Measurements from ENCODE around the gene LRRC74B.
"Not testable (repeated sequence)": the region's sequence is repeated elsewhere in the genome, so short reads cannot be mapped to it uniquely, and the experiment has no call there.

LRRC74B gene

GRCh38 chr22:21054714-21055563 is 9.2 kb downstream of the LRRC74B start:
- no peak for DNase-seq (ENCODE audit: low read depth in 2 of 2)

- DNase-seq (ENCODE audit: low read depth in 2 of 2) = no peak
Measured at GRCh38 chr22:21055564-21055834, 9.8 kb downstream of the LRRC74B start.

GRCh38 chr22:21055880-21056319 is 10.2 kb downstream of the LRRC74B start:
- DNase-seq (ENCODE audit: low read depth in 2 of 2) = no peak

- DNase-seq (ENCODE audit: low read depth in 2 of 2) = not testable (repeated sequence)
Measured at GRCh38 chr22:21060363-21060762, 14.6 kb downstream of the LRRC74B start.

GRCh38 chr22:21061660-21062321 is 16.0 kb downstream of the LRRC74B start:
- DNase-seq (ENCODE audit: low read depth in 2 of 2) = not testable (repeated sequence)

- not testable (repeated sequence) for DNase-seq (ENCODE audit: low read depth in 2 of 2)
Measured at GRCh38 chr22:21064425-21064824, 18.7 kb downstream of the LRRC74B start.

GRCh38 chr22:21064917-21065864 is 19.4 kb downstream of the LRRC74B start:
- no peak for DNase-seq (ENCODE audit: low read depth in 2 of 2)

- no peak for DNase-seq (ENCODE audit: low read depth in 2 of 2)
Measured at GRCh38 chr22:21067075-21067900, 21.5 kb downstream of the LRRC74B start.

- no peak for DNase-seq (ENCODE audit: low read depth in 2 of 2)
Measured at GRCh38 chr22:21067901-21068680, 22.3 kb downstream of the LRRC74B start.

- DNase-seq (ENCODE audit: low read depth in 2 of 2) = no peak
Measured at GRCh38 chr22:21068681-21069276, 23.0 kb downstream of the LRRC74B start.

- no peak for DNase-seq (ENCODE audit: low read depth in 2 of 2)
Measured at GRCh38 chr22:21069375-21069774, 23.6 kb downstream of the LRRC74B start.

GRCh38 chr22:21070690-21071615 is 25.2 kb downstream of the LRRC74B start:
- no peak for DNase-seq (ENCODE audit: low read depth in 2 of 2)

GRCh38 chr22:21071796-21072195 is 26.1 kb downstream of the LRRC74B start:
- not testable (repeated sequence) for DNase-seq (ENCODE audit: low read depth in 2 of 2)

GRCh38 chr22:21073023-21073422 is 27.3 kb downstream of the LRRC74B start:
- DNase-seq (ENCODE audit: low read depth in 2 of 2) = no peak

GRCh38 chr22:21073482-21073881 is 27.7 kb downstream of the LRRC74B start:
- no peak for DNase-seq (ENCODE audit: low read depth in 2 of 2)

- DNase-seq (ENCODE audit: low read depth in 2 of 2) = no peak
Measured at GRCh38 chr22:21074102-21074715, 28.5 kb downstream of the LRRC74B start.

GRCh38 chr22:21075516-21076138 is 29.9 kb downstream of the LRRC74B start:
- no peak for DNase-seq (ENCODE audit: low read depth in 2 of 2)

All from stimulated activated CD8-positive, alpha-beta memory T cell treated with anti-CD3 and anti-CD28 coated beads, Interleukin-7, amount 100 ng/mL, for 1 hour (primary cell).